ENCODE results near the gene FGD6.

FGD6 gene

DNA sequence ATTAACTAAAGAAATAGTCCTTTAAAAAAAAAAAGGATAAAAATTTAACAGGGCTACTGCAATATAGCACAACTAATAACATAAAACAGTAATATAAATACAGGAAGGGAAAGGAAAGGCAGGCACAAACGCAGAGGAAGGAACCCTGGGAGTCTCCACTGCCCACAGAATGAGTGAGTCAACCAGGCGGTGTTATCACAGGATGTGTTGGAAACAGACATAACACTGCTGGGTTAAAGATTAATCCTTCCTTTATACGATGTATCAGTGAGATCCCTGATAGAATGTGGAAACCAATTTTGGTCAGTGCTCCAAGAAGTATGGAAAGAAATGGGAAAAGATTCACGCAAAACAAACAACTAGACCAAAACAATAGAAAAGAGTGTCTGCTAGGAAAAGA lies 47.9 kb downstream of the FGD6 start:
- peak; percentile 54 for DNase-seq
- H3K9ac ChIP-seq (ENCODE audit: low read length): no peak overlapping the region
- peak overlapping the region; percentile 12 for H3K27ac ChIP-seq (ENCODE audit: low read depth, low read length)
- no peak overlapping the region for H3K4me3 ChIP-seq (ENCODE audit: low read length)
- H3K56ac ChIP-seq (ENCODE audit: low read length): no peak overlapping the region
- H3K4me2 ChIP-seq (ENCODE audit: low read length): no peak overlapping the region
- H3K79me1 ChIP-seq (ENCODE audit: low read length): no peaks in the 10 kb centered on the region
- no peak overlapping the region for H4K5ac ChIP-seq (ENCODE audit: low read length)
- no peak overlapping the region for H3K18ac ChIP-seq (ENCODE audit: low read length)
- no peak overlapping the region for H2BK5ac ChIP-seq (ENCODE audit: low read length)
- no peaks in the 10 kb centered on the region for H3K79me2 ChIP-seq (ENCODE audit: control insufficient read depth, insufficient read depth, low read length)
- no peaks in the 10 kb centered on the region for H3K27me3 ChIP-seq (ENCODE audit: insufficient read depth, low read length, poor library complexity)
- H3K23ac ChIP-seq (ENCODE audit: low read length): no peak overlapping the region
- H2BK15ac ChIP-seq (replicated peaks; ENCODE audit: low read depth): no peak overlapping the region
- H3K4me1 ChIP-seq (ENCODE audit: control insufficient read depth, low read depth, low read length): no peaks in the 10 kb centered on the region
- H3K36me3 ChIP-seq (ENCODE audit: control insufficient read depth, insufficient read depth, low read length): no peaks in the 10 kb centered on the region
- no peak overlapping the region for H4K8ac ChIP-seq (ENCODE audit: low read depth, low read length)
- H2AK5ac ChIP-seq (ENCODE audit: low read length): no peak overlapping the region
- no peak overlapping the region for H3K4ac ChIP-seq (ENCODE audit: low read depth, low read length)
- H2BK120ac ChIP-seq (ENCODE audit: low read depth, low read length): no peak overlapping the region
- WGBS (ENCODE audit: extremely low coverage, insufficient coverage, low lambda C conversion rate): no CpG with 5 or more reads among the region's 4 CpGs

DNA sequence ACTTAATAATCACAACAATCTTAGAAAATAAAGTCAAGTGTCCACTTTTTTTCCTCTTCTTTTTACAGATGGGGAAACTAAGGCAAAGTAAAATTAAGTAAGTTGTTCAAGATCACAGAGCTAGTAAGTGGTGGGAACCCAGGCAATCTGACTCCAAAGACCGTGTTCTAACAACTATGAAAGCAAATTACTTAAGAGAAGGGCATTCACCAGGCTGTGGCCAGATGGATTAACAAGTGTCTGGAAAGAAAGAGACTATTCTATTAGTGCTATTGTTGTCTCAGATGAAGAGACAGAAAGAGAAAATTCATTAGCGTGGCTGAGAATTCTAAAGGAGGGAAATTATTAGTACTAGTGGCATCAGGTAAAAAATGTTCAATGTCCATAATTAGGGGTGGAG lies 48.5 kb downstream of the FGD6 start:
- H3K4me3 ChIP-seq (ENCODE audit: low read length): no peak overlapping the region
- H3K27me3 ChIP-seq (ENCODE audit: insufficient read depth, low read length, poor library complexity): no peaks in the 10 kb centered on the region
- H4K8ac ChIP-seq (ENCODE audit: low read depth, low read length): no peak overlapping the region
- H2BK15ac ChIP-seq (replicated peaks; ENCODE audit: low read depth): no peak overlapping the region
- no peak overlapping the region for H4K5ac ChIP-seq (ENCODE audit: low read length)
- H3K9ac ChIP-seq (ENCODE audit: low read length): no peak overlapping the region
- no peak overlapping the region for H2BK5ac ChIP-seq (ENCODE audit: low read length)
- no peaks in the 10 kb centered on the region for H3K79me2 ChIP-seq (ENCODE audit: control insufficient read depth, insufficient read depth, low read length)
- H3K23ac ChIP-seq (ENCODE audit: low read length): no peak overlapping the region
- H3K4me2 ChIP-seq (ENCODE audit: low read length): no peak overlapping the region
- no CpG with 5 or more reads among the region's 2 CpGs for WGBS (ENCODE audit: extremely low coverage, insufficient coverage, low lambda C conversion rate)
- H2AK5ac ChIP-seq (ENCODE audit: low read length): no peak overlapping the region
- H3K36me3 ChIP-seq (ENCODE audit: control insufficient read depth, insufficient read depth, low read length): no peaks in the 10 kb centered on the region
- H3K18ac ChIP-seq (ENCODE audit: low read length): no peak overlapping the region
- H3K27ac ChIP-seq (ENCODE audit: low read depth, low read length): no peak overlapping the region
- no peak overlapping the region for H3K4ac ChIP-seq (ENCODE audit: low read depth, low read length)
- no peak overlapping the region for H2BK120ac ChIP-seq (ENCODE audit: low read depth, low read length)
- DNase-seq: no peak
- H3K4me1 ChIP-seq (ENCODE audit: control insufficient read depth, low read depth, low read length): no peaks in the 10 kb centered on the region
- no peak overlapping the region for H3K56ac ChIP-seq (ENCODE audit: low read length)
- no peaks in the 10 kb centered on the region for H3K79me1 ChIP-seq (ENCODE audit: low read length)

DNA sequence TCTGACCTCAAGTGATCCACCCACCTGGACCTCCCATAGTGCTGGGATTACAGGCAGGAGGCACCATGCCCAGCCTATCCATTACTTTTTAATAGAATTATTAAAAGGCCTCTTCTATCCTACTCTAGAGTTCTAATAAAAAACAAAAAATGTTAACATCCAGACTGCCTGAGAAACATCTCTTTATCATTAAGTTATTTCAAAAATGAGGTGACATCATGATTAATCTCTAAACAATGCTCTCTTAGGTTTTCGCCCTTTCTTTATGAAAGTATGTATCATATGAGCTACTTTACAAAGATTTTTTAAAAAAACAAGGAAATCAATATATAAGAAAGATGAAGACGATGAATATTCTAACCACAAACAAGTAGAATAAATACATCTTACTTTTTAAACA lies 52.6 kb downstream of the FGD6 start:
- no peaks in the 10 kb centered on the region for H3K4me1 ChIP-seq (ENCODE audit: control insufficient read depth, low read depth, low read length)

DNA sequence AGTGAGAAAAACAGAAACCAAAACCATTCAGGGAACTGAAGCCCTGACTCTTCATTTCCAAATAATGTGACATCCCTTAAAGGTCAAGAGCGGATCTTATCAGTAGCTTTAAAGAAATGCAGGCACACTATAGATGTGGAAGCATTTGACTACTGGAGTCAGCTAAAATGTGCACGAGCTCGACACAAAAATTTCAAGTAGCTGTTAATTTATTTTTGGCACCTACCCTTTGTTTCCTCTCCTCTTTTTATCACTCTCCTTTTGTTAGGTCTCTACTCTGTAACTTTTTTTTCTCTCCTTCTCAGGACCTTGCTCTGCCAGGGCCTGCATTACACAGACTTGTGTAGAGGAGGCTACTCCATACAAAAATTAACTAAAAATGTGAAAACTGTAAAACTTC lies 58.3 kb downstream of the FGD6 start:
- no peak overlapping the region for H3K4me3 ChIP-seq (ENCODE audit: low read length)
- no peak overlapping the region for H4K8ac ChIP-seq (ENCODE audit: low read depth, low read length)
- WGBS (ENCODE audit: extremely low coverage, insufficient coverage, low lambda C conversion rate): no CpG with 5 or more reads among the region's 3 CpGs

More for the DNA sequence above, 52.6 kb downstream of the FGD6 start:
- Histone ChIP-seq H2BK5ac (ENCODE audit: low read length) (no peak overlapping the region), H3K36me3 (ENCODE audit: control insufficient read depth, insufficient read depth, low read length) (no peaks in the 10 kb centered on the region), H4K8ac (ENCODE audit: low read depth, low read length) (no peak overlapping the region), H3K79me1 (ENCODE audit: low read length) (peaks cover 2% of the 10 kb centered on the region), H3K4ac (ENCODE audit: low read depth, low read length) (no peak overlapping the region), H3K18ac (ENCODE audit: low read length) (no peak overlapping the region), H3K79me2 (ENCODE audit: control insufficient read depth, insufficient read depth, low read length) (no peaks in the 10 kb centered on the region), H3K9ac (ENCODE audit: low read length) (no peak overlapping the region), H3K23ac (ENCODE audit: low read length) (no peak overlapping the region), H2BK120ac (ENCODE audit: low read depth, low read length) (no peak overlapping the region), H3K27ac (ENCODE audit: low read depth, low read length) (no peak overlapping the region), H2AK5ac (ENCODE audit: low read length) (no peak overlapping the region), H3K4me3 (ENCODE audit: low read length) (no peak overlapping the region), H3K4me2 (ENCODE audit: low read length) (no peak overlapping the region), H3K27me3 (ENCODE audit: insufficient read depth, low read length, poor library complexity) (no peaks in the 10 kb centered on the region), H4K5ac (ENCODE audit: low read length) (no peak overlapping the region), H3K56ac (ENCODE audit: low read length) (no peak overlapping the region), H2BK15ac (replicated peaks; ENCODE audit: low read depth) (no peak overlapping the region)
- no CpG with 5 or more reads among the region's 2 CpGs for WGBS (ENCODE audit: extremely low coverage, insufficient coverage, low lambda C conversion rate)
- no peak for DNase-seq

DNA sequence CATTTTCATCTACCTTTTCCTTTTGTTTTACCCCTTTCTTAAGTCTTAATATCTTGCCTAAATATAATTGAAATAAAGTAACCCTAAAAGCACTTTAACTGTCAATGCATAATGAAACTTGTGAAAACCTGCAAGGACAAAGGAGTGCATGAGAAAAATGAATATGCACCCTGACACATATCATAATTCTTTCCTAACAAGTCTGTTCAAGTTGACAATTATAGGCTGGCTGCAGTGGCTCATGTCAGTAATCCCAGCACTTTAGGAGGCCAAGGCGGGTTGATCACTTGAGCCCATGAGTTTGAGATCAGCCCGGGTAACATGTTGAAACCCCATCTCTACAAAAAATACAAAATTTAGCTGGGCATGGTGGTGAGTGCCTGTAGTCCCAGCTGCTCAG lies 65.4 kb downstream of the FGD6 start:
- Histone ChIP-seq H2AK5ac (ENCODE audit: low read length) (no peak overlapping the region), H4K5ac (ENCODE audit: low read length) (no peak overlapping the region), H3K4me3 (ENCODE audit: low read length) (no peak overlapping the region), H3K27me3 (ENCODE audit: insufficient read depth, low read length, poor library complexity) (no peaks in the 10 kb centered on the region), H3K4me2 (ENCODE audit: low read length) (no peak overlapping the region), H3K18ac (ENCODE audit: low read length) (no peak overlapping the region), H3K56ac (ENCODE audit: low read length) (no peak overlapping the region), H3K23ac (ENCODE audit: low read length) (no peak overlapping the region), H2BK15ac (replicated peaks; ENCODE audit: low read depth) (no peak overlapping the region), H2BK5ac (ENCODE audit: low read length) (no peak overlapping the region), H3K4me1 (ENCODE audit: control insufficient read depth, low read depth, low read length) (peaks cover 2% of the 10 kb centered on the region), H2BK120ac (ENCODE audit: low read depth, low read length) (no peak overlapping the region), H3K9ac (ENCODE audit: low read length) (no peak overlapping the region), H3K79me2 (ENCODE audit: control insufficient read depth, insufficient read depth, low read length) (no peaks in the 10 kb centered on the region), H3K4ac (ENCODE audit: low read depth, low read length) (no peak overlapping the region), H3K79me1 (ENCODE audit: low read length) (no peaks in the 10 kb centered on the region), H4K8ac (ENCODE audit: low read depth, low read length) (no peak overlapping the region), H3K27ac (ENCODE audit: low read depth, low read length) (no peak overlapping the region), H3K36me3 (ENCODE audit: control insufficient read depth, insufficient read depth, low read length) (peaks cover 2% of the 10 kb centered on the region)
- WGBS (ENCODE audit: extremely low coverage, insufficient coverage, low lambda C conversion rate): no CpG with 5 or more reads among the region's 2 CpGs
- no peak for DNase-seq

More for the DNA sequence above, 58.3 kb downstream of the FGD6 start:
- H3K4me1 ChIP-seq (ENCODE audit: control insufficient read depth, low read depth, low read length): no peaks in the 10 kb centered on the region
- no peak overlapping the region for H3K4ac ChIP-seq (ENCODE audit: low read depth, low read length)
- H3K27ac ChIP-seq (ENCODE audit: low read depth, low read length): no peak overlapping the region
- no peaks in the 10 kb centered on the region for H3K79me2 ChIP-seq (ENCODE audit: control insufficient read depth, insufficient read depth, low read length)
- no peak overlapping the region for H2BK15ac ChIP-seq (replicated peaks; ENCODE audit: low read depth)
- H2AK5ac ChIP-seq (ENCODE audit: low read length): no peak overlapping the region
- H3K27me3 ChIP-seq (ENCODE audit: insufficient read depth, low read length, poor library complexity): no peaks in the 10 kb centered on the region
- no peak overlapping the region for H3K23ac ChIP-seq (ENCODE audit: low read length)
- no peak overlapping the region for H4K5ac ChIP-seq (ENCODE audit: low read length)
- H3K56ac ChIP-seq (ENCODE audit: low read length): no peak overlapping the region
- no peak overlapping the region for H3K9ac ChIP-seq (ENCODE audit: low read length)
- no peak overlapping the region for H3K18ac ChIP-seq (ENCODE audit: low read length)
- no peaks in the 10 kb centered on the region for H3K36me3 ChIP-seq (ENCODE audit: control insufficient read depth, insufficient read depth, low read length)
- no peak overlapping the region for H3K4me2 ChIP-seq (ENCODE audit: low read length)
- H3K79me1 ChIP-seq (ENCODE audit: low read length): peaks cover 2% of the 10 kb centered on the region
- no peak for DNase-seq
- no peak overlapping the region for H2BK5ac ChIP-seq (ENCODE audit: low read length)
- no peak overlapping the region for H2BK120ac ChIP-seq (ENCODE audit: low read depth, low read length)

DNA sequence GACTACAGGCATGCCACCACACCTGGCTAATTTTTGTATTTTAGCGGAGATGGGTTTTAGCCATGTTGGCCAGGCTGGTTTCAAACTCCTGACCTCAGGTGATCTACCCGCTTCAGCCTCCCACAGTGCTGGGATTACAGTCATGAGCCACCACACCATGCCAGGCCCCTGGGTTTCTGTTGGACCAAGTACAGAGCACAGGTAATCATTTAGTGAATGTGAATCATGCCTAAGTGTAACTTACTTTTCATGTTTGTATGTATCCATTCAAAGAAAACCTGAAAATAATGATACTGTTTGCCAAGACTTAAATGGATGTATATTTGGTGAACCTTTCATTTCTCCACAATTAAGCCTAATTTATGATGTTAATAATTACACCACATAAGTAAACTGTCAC lies 65.9 kb downstream of the FGD6 start:
- H3K27ac ChIP-seq (ENCODE audit: low read depth, low read length): no peak overlapping the region
- DNase-seq: no peak
- peaks cover 2% of the 10 kb centered on the region for H3K4me1 ChIP-seq (ENCODE audit: control insufficient read depth, low read depth, low read length)
- no peak overlapping the region for H3K18ac ChIP-seq (ENCODE audit: low read length)
- no peak overlapping the region for H3K23ac ChIP-seq (ENCODE audit: low read length)
- H2BK5ac ChIP-seq (ENCODE audit: low read length): no peak overlapping the region
- no peak overlapping the region for H2BK120ac ChIP-seq (ENCODE audit: low read depth, low read length)
- no peak overlapping the region for H3K56ac ChIP-seq (ENCODE audit: low read length)
- H3K79me1 ChIP-seq (ENCODE audit: low read length): no peaks in the 10 kb centered on the region
- no peak overlapping the region for H4K5ac ChIP-seq (ENCODE audit: low read length)
- no peak overlapping the region for H3K9ac ChIP-seq (ENCODE audit: low read length)
- H2BK15ac ChIP-seq (replicated peaks; ENCODE audit: low read depth): no peak overlapping the region
- WGBS (ENCODE audit: extremely low coverage, insufficient coverage, low lambda C conversion rate): no CpG with 5 or more reads among the region's 2 CpGs
- H3K4me3 ChIP-seq (ENCODE audit: low read length): no peak overlapping the region
- H3K4me2 ChIP-seq (ENCODE audit: low read length): no peak overlapping the region
- no peak overlapping the region for H2AK5ac ChIP-seq (ENCODE audit: low read length)
- H3K4ac ChIP-seq (ENCODE audit: low read depth, low read length): no peak overlapping the region
- no peak overlapping the region for H4K8ac ChIP-seq (ENCODE audit: low read depth, low read length)
- H3K27me3 ChIP-seq (ENCODE audit: insufficient read depth, low read length, poor library complexity): no peaks in the 10 kb centered on the region
- H3K79me2 ChIP-seq (ENCODE audit: control insufficient read depth, insufficient read depth, low read length): no peaks in the 10 kb centered on the region
- peaks cover 2% of the 10 kb centered on the region for H3K36me3 ChIP-seq (ENCODE audit: control insufficient read depth, insufficient read depth, low read length)

Data from mesendoderm (in vitro differentiated cells).